ENCODE data around the gene TLR1. TPM values are rescaled to one million over a fixed set of nuclear protein-coding genes. Genes with fewer than 3 reads are reported as not detected.

Gene TLR1, protein sequence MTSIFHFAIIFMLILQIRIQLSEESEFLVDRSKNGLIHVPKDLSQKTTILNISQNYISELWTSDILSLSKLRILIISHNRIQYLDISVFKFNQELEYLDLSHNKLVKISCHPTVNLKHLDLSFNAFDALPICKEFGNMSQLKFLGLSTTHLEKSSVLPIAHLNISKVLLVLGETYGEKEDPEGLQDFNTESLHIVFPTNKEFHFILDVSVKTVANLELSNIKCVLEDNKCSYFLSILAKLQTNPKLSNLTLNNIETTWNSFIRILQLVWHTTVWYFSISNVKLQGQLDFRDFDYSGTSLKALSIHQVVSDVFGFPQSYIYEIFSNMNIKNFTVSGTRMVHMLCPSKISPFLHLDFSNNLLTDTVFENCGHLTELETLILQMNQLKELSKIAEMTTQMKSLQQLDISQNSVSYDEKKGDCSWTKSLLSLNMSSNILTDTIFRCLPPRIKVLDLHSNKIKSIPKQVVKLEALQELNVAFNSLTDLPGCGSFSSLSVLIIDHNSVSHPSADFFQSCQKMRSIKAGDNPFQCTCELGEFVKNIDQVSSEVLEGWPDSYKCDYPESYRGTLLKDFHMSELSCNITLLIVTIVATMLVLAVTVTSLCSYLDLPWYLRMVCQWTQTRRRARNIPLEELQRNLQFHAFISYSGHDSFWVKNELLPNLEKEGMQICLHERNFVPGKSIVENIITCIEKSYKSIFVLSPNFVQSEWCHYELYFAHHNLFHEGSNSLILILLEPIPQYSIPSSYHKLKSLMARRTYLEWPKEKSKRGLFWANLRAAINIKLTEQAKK
- total RNA-seq = 1 to 10 TPM; 1.7 to 4.1 (median 2.3) TPM
- under 1 TPM; 0.22 to 0.68 (median 0.61) TPM for polyA plus RNA-seq
- long read RNA-seq, donor 1, partial matches to known transcripts = 1 of 1 reads
- long read RNA-seq, donor 1, other reads (novel, unspliced or antisense) = 0 of 1 reads
- long read RNA-seq, donor 2, partial matches to known transcripts = 0 of 1 reads
- long read RNA-seq, donor 2, other reads (novel, unspliced or antisense) = 1 of 1 reads

GRCh38 chr4:38804654-38805295 is at the start of gene TLR1:
TSS of gene TLR1 (minus strand) at chr4:38804791. CDS start at chr4:38798831, 5,960 bp downstream.
- Histone ChIP-seq H3K4me1 (peaks cover 4% of the 10 kb centered on the region), H3K27me3 (ENCODE audit: insufficient read depth in 3 of 3, low read length in 2 of 3) (no peaks in the 10 kb centered on the region), H3K9me3 (no peaks in the 10 kb centered on the region), H3K4me3 (peak within 1 kb of the TSS; percentile 52), H3K27ac (peak within 1 kb of the TSS; percentile 11), H3K36me3 (ENCODE audit: insufficient read depth in 1 of 2, low read depth in 1 of 2) (no peaks in the 10 kb centered on the region)
- TF ChIP-seq, protein P1, sequence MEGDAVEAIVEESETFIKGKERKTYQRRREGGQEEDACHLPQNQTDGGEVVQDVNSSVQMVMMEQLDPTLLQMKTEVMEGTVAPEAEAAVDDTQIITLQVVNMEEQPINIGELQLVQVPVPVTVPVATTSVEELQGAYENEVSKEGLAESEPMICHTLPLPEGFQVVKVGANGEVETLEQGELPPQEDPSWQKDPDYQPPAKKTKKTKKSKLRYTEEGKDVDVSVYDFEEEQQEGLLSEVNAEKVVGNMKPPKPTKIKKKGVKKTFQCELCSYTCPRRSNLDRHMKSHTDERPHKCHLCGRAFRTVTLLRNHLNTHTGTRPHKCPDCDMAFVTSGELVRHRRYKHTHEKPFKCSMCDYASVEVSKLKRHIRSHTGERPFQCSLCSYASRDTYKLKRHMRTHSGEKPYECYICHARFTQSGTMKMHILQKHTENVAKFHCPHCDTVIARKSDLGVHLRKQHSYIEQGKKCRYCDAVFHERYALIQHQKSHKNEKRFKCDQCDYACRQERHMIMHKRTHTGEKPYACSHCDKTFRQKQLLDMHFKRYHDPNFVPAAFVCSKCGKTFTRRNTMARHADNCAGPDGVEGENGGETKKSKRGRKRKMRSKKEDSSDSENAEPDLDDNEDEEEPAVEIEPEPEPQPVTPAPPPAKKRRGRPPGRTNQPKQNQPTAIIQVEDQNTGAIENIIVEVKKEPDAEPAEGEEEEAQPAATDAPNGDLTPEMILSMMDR (IDR thresholded peaks at IDR 0.05) = peak; percentile 50
- intact Hi-C loops (cut with DNase I) = no loop called here
- WGBS, 3 donors = 18 to 32% (median 18%) methylated on average over 7 of the region's 7 CpGs
- ATAC-seq (peak in 3 of 4 donors; percentile 32 to 82 (median 48)), DNase-seq (no peak)

DNA sequence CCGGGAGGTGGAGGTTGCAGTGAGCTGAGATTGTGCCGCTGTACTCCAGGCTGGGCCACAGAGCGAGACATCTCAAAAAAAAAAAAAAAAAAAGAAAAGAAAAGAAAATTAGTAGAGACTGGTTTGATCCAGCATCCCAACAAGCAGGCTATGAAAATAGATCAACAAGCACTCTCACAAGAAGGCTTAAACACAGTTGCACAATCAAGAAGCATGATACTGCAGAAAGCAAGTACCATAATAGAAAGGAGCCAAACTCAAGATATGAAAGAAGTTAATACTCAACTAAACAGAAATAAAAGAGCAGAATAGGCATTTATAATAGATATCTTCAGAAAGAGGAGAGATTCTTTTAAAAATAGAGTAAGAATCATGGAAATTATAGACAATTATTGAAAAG is 41.4 kb upstream of the TLR1 start:
- ATAC-seq (no peak), DNase-seq (no peak)
- H3K36me3 ChIP-seq (ENCODE audit: insufficient read depth in 1 of 2, low read depth in 1 of 2) = no peaks in the 10 kb centered on the region
- H3K9me3 ChIP-seq = no peaks in the 10 kb centered on the region
- intact Hi-C loops (cut with DNase I) = no loop called here
- H3K4me1 ChIP-seq = no peaks in the 10 kb centered on the region
- TF ChIP-seq, protein P1 (IDR thresholded peaks at IDR 0.05) = no peak
- WGBS, 3 donors = 82 to 98% (median 96%) methylated on average over 3 of the region's 3 CpGs
- no peaks in the 10 kb centered on the region for H3K27me3 ChIP-seq (ENCODE audit: insufficient read depth in 3 of 3, low read length in 2 of 3)
- H3K27ac ChIP-seq = no peak overlapping the region
- no peak overlapping the region for H3K4me3 ChIP-seq

DNA sequence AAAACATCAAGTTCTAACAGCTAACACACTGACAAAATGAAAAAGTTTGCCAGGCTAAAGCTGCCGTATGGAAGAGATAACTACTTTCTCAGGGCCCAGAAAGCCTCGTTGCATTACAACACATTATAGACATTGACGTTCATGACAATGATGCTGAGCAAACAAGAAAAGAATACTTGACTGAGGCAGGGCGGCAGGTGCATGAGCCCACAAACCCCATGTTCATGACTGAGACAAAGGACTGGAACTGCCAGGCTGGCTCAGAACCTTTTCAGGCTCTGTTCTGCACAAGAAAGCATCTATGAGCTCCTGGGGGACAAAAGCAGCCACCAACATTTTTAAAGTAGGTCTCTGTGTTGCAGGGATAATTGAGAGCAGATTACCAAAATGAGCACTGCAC is 38.4 kb upstream of the TLR1 start:
- WGBS, 3 donors = 71 to 84% (median 76%) methylated on average over 4 of the region's 4 CpGs
- DNase-seq (no peak), ATAC-seq (no peak)
- H3K36me3 ChIP-seq (ENCODE audit: insufficient read depth in 1 of 2, low read depth in 1 of 2) = no peaks in the 10 kb centered on the region
- H3K4me1 ChIP-seq = no peaks in the 10 kb centered on the region
- H3K27ac ChIP-seq = no peak overlapping the region
- no peaks in the 10 kb centered on the region for H3K9me3 ChIP-seq
- H3K4me3 ChIP-seq = no peak overlapping the region
- no peaks in the 10 kb centered on the region for H3K27me3 ChIP-seq (ENCODE audit: insufficient read depth in 3 of 3, low read length in 2 of 3)
- TF ChIP-seq, protein P1 (IDR thresholded peaks at IDR 0.05) = no peak
- intact Hi-C loops (cut with DNase I) = no loop called here

DNA sequence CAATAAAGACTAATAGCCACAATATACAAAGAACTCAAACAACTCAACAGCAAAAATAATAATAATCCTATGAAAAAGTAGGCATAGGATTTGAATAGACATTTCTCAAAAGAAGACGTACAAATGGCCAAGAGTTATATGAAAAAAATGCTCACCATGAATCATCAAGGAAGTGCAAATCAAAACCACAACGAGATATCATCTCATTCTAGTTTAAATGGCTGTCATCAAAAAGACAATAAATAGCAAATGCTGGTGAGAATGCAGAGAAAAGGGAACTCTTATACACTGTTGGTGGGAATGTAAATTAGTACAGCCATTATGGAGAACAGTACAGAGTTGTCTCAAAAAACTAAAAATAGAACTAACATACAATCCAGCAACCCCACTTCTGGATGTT is 33.3 kb upstream of the TLR1 start:
- Histone ChIP-seq H3K9me3 (peaks cover 12% of the 10 kb centered on the region), H3K4me3 (no peak overlapping the region), H3K4me1 (no peaks in the 10 kb centered on the region), H3K36me3 (ENCODE audit: insufficient read depth in 1 of 2, low read depth in 1 of 2) (no peaks in the 10 kb centered on the region), H3K27me3 (ENCODE audit: insufficient read depth in 3 of 3, low read length in 2 of 3) (no peaks in the 10 kb centered on the region), H3K27ac (no peak overlapping the region)
- no peak for DNase-seq
- 69 to 84% (median 71%) methylated on average over 2 of the region's 2 CpGs for WGBS, 3 donors
- no peak for ATAC-seq
- intact Hi-C loops (cut with DNase I) = no loop called here
- TF ChIP-seq, protein P1 (IDR thresholded peaks at IDR 0.05) = no peak
